H1 (cell line): ENCODE data around the gene IGSF9B. TPM values are rescaled to one million over a fixed set of nuclear protein-coding genes. Genes with fewer than 3 reads are reported as not detected.

ENCODE experiments used
- CTCF ChIA-PET: fragments of 300-600 bp; sonication (Branson Sonifier 250); formaldehyde crosslinking; loops from one replicate; lab custom pipeline; 2021; ENCODE audit not compliant: partially characterized antibody; lab: Charles Lee
- POLR2A ChIA-PET: fragments of 300-600 bp; sonication (Branson Sonifier 250); formaldehyde crosslinking; loops from one replicate; lab custom pipeline; 2021; ENCODE audit warnings: inconsistent platforms; ENCODE audit not compliant: partially characterized antibody; lab: Charles Lee
- DNase-seq, 2 experiments: peaks; one replicate each; pipeline versions ENCODE4 v3.0.0 to v3.0.0-alpha.2; 2010 to 2022; ENCODE audit warnings: low spot score in 2 of 2, low read depth in 1 of 2, mixed read lengths in 1 of 2
- FAIRE-seq: peaks from 2 replicates; lab custom pipeline; 2011; peaks lifted over from hg19 to GRCh38; lab: Jason Lieb, UNC
- H2AFZ ChIP-seq: 2 replicates; pipeline ENCODE4 v1.8.1; 2012; ENCODE audit warnings: low read length, inconsistent platforms
- H2AK5ac ChIP-seq: 2 replicates; pipeline ENCODE4 v1.6.1; 2013; ENCODE audit warnings: low read depth, low read length
- H2BK120ac ChIP-seq: replicated peaks from 2 replicates; pipeline ENCODE3; 2013; ENCODE audit warnings: low read depth, low read length, inconsistent platforms
- H2BK12ac ChIP-seq: 2 replicates; pipeline ENCODE4 v1.6.1; 2013; ENCODE audit warnings: low read depth, low read length
- H2BK15ac ChIP-seq: 2 replicates; pipeline ENCODE4 v1.6.1; 2013; ENCODE audit warnings: low read length
- H2BK20ac ChIP-seq: 2 replicates; pipeline ENCODE4 v1.6.1; 2013; ENCODE audit warnings: low read length
- H2BK5ac ChIP-seq: 2 replicates; pipeline ENCODE4 v1.6.1; 2013; ENCODE audit warnings: low read depth, low read length
- H3K14ac ChIP-seq: 2 replicates; pipeline ENCODE4 v1.6.1; 2013; ENCODE audit warnings: inconsistent platforms; ENCODE audit not compliant: insufficient read length
- H3K18ac ChIP-seq: 2 replicates; pipeline ENCODE4 v1.6.1; 2013; ENCODE audit warnings: low read length; ENCODE audit errors: extremely low read depth
- H3K23ac ChIP-seq: 2 replicates; pipeline ENCODE4 v1.6.1; 2013; ENCODE audit warnings: inconsistent platforms; ENCODE audit not compliant: insufficient read length
- H3K23me2 ChIP-seq: 2 replicates; pipeline ENCODE4 v1.6.1; 2013; ENCODE audit warnings: low read depth, low read length
- H3K27ac ChIP-seq: 2 replicates; pipeline ENCODE4 v1.6.1; 2011; ENCODE audit warnings: low read depth, low read length, inconsistent platforms
- H3K27me3 ChIP-seq, 4 experiments: replicated peaks in 1 of 4; 1 replicate in 1 of 4; 2 replicates in 3 of 4; pipeline versions ENCODE4 v1.6.1 to v1.8.1; 2011 to 2013; ENCODE audit warnings: low read length in 3 of 4, mild to moderate bottlenecking in 3 of 4, inconsistent platforms in 2 of 4, mixed read lengths in 2 of 4, moderate library complexity in 1 of 4; ENCODE audit not compliant: control insufficient read depth in 3 of 4, insufficient read depth in 3 of 4; ENCODE audit errors: extremely low read depth in 1 of 4
- H3K36me3 ChIP-seq, 4 experiments: 2 replicates each; pipeline versions ENCODE4 v1.6.1 to v1.8.1; 2011 to 2013; ENCODE audit warnings: mild to moderate bottlenecking in 4 of 4, low read length in 3 of 4, moderate library complexity in 2 of 4, control low read depth in 1 of 4, inconsistent platforms in 1 of 4; ENCODE audit not compliant: insufficient read depth in 4 of 4, control insufficient read depth in 2 of 4
- H3K4ac ChIP-seq: replicated peaks from 2 replicates; pipeline ENCODE3; 2013; ENCODE audit warnings: low read length, low read depth, mixed read lengths, inconsistent platforms; ENCODE audit not compliant: insufficient read length
- H3K4me1 ChIP-seq, 4 experiments: replicated peaks in 1 of 4; 1 replicate in 1 of 4; 2 replicates in 3 of 4; pipeline versions ENCODE4 v1.6.1 to v1.8.1; 2011 to 2013; ENCODE audit warnings: low read length in 3 of 4, inconsistent platforms in 2 of 4, mixed read lengths in 1 of 4; ENCODE audit not compliant: insufficient read depth in 4 of 4, control insufficient read depth in 3 of 4
- H3K4me2 ChIP-seq, 2 experiments: 2 replicates each; pipeline versions ENCODE4 v1.6.1 to v1.8.1; 2011 to 2013; ENCODE audit warnings: low read depth in 2 of 2, low read length in 2 of 2, control low read depth in 1 of 2, inconsistent platforms in 1 of 2, mild to moderate bottlenecking in 1 of 2; ENCODE audit not compliant: insufficient read depth in 1 of 2
- H3K4me3 ChIP-seq, 4 experiments: fragments of 200-600, 300-600 bp in 1 of 4; sonication (generic), shearing (Covaris generic), sonication (Bioruptor Twin) in 1 of 4; 2 replicates each; pipeline versions ENCODE4 v1.5.1 to v1.8.1; 2011 to 2016; ENCODE audit warnings: low read length in 4 of 4, low read depth in 3 of 4, control low read depth in 2 of 4, inconsistent platforms in 2 of 4, mild to moderate bottlenecking in 2 of 4, mixed read lengths in 1 of 4, moderate library complexity in 1 of 4; ENCODE audit not compliant: insufficient read depth in 2 of 4; ENCODE audit errors: extremely low read depth in 1 of 4
- H3K56ac ChIP-seq: replicated peaks from 2 replicates; pipeline ENCODE3; 2013; ENCODE audit warnings: low read depth, mild to moderate bottlenecking, mixed read lengths, low read length, inconsistent platforms; ENCODE audit not compliant: insufficient read length
- H3K79me1 ChIP-seq: 2 replicates; pipeline ENCODE4 v1.6.1; 2013; ENCODE audit warnings: low read depth, low read length, control low read depth
- H3K79me2 ChIP-seq, 2 experiments: 2 replicates each; pipeline versions ENCODE4 v1.6.1 to v1.8.1; 2012 to 2013; ENCODE audit warnings: low read length in 2 of 2, mild to moderate bottlenecking in 2 of 2, inconsistent platforms in 1 of 2; ENCODE audit not compliant: insufficient read depth in 2 of 2, control insufficient read depth in 1 of 2
- H3K9ac ChIP-seq, 4 experiments: replicated peaks in 1 of 4; 1 replicate in 1 of 4; 2 replicates in 3 of 4; pipeline versions ENCODE4 v1.6.1 to v1.8.1; 2011 to 2013; ENCODE audit warnings: low read depth in 3 of 4, low read length in 3 of 4, control low read depth in 2 of 4, mild to moderate bottlenecking in 2 of 4, moderate library complexity in 2 of 4, inconsistent platforms in 1 of 4; ENCODE audit errors: extremely low read depth in 1 of 4
- H3K9me3 ChIP-seq, 2 experiments: 2 replicates each; pipeline versions ENCODE4 v1.6.1 to v1.8.1; 2012 to 2013; ENCODE audit warnings: mild to moderate bottlenecking in 2 of 2, moderate library complexity in 2 of 2, control low read depth in 1 of 2, inconsistent platforms in 1 of 2, low read depth in 1 of 2, low read length in 1 of 2, mixed read lengths in 1 of 2; ENCODE audit not compliant: insufficient read depth in 2 of 2
- H4K20me1 ChIP-seq, 2 experiments: replicated peaks in 1 of 2; 2 replicates each; pipeline versions ENCODE3 to v1.8.1; 2011 to 2013; ENCODE audit warnings: inconsistent platforms in 2 of 2, low read length in 2 of 2, mild to moderate bottlenecking in 1 of 2; ENCODE audit not compliant: insufficient read depth in 2 of 2, control insufficient read depth in 1 of 2
- H4K5ac ChIP-seq: 2 replicates; pipeline ENCODE4 v1.6.1; 2013; ENCODE audit warnings: low read length, low read depth, mixed read lengths, inconsistent platforms; ENCODE audit not compliant: insufficient read length
- H4K8ac ChIP-seq: 2 replicates; pipeline ENCODE4 v1.8.0; 2013; ENCODE audit warnings: mild to moderate bottlenecking, moderate library complexity, low read length, inconsistent platforms; ENCODE audit not compliant: insufficient read depth; ENCODE audit errors: extremely low read depth
- H4K91ac ChIP-seq: replicated peaks from 2 replicates; pipeline ENCODE3; 2013; ENCODE audit warnings: low read length, mixed read lengths, inconsistent platforms; ENCODE audit not compliant: insufficient read length
- GTF2F1 ChIP-seq: IDR thresholded peaks from 2 replicates; pipeline ENCODE4 v1.6.1; 2012; ENCODE audit warnings: low read depth, low read length, improper control_type of control experiment, borderline replicate concordance
- KDM4A ChIP-seq: IDR thresholded peaks from one replicate; pipeline ENCODE4 v1.7.1; 2012; ENCODE audit warnings: low read depth, mild to moderate bottlenecking, moderate library complexity, low read length, inconsistent platforms; ENCODE audit not compliant: severe bottlenecking
- PHF8 ChIP-seq: fragments of 200-600 bp; sonication (generic); conservative IDR thresholded peaks from 2 replicates; pipeline ENCODE4 v1.7.1; 2012; ENCODE audit warnings: low read depth, mild to moderate bottlenecking, inconsistent platforms, low read length, moderate library complexity
- POLR2A ChIP-seq, 2 experiments: IDR thresholded peaks; 1 replicate in 1 of 2; 2 replicates in 1 of 2; pipeline ENCODE4 v1.6.1; 2011; ENCODE audit warnings: low read depth in 2 of 2, low read length in 2 of 2, mild to moderate bottlenecking in 2 of 2; ENCODE audit errors: control extremely low read depth in 1 of 2
- POLR2AphosphoS5 ChIP-seq: IDR thresholded peaks from 2 replicates; pipeline ENCODE4 v1.6.1; 2011; ENCODE audit warnings: low read depth, low read length
- RFX5 ChIP-seq: IDR thresholded peaks from 2 replicates; pipeline ENCODE4 v1.6.1; 2011; ENCODE audit warnings: low read depth, low read length, improper control_type of control experiment, borderline replicate concordance
- WGBS, 2 experiments: shearing (Covaris generic) in 1 of 2; methylation state at CpG; one replicate each; pipeline versions ENCODE4 v1.1.6 to v1.1.7; 2013 to 2015; ENCODE audit warnings: low lambda C conversion rate in 2 of 2, mixed read lengths in 2 of 2, inconsistent platforms in 1 of 2, low coverage in 1 of 2, missing lambda C conversion rate in 1 of 2; ENCODE audit not compliant: insufficient replicate concordance in 2 of 2, insufficient coverage in 1 of 2, insufficient read length in 1 of 2; ENCODE audit errors: extremely low coverage in 1 of 2, missing lambda C conversion rate in 1 of 2; 5-methylcytosine and 5-hydroxymethylcytosine counted together
- polyA plus RNA-seq, 7 experiments: library from polyadenylated mRNA; depleted of rRNA in 3 of 7; stranded (reverse) in 5 of 7; unstranded in 2 of 7; fragments of >200 nt in 5 of 7; fragments of 200-250 nt in 2 of 7; gene quantifications; 1 replicate in 5 of 7; 2 replicates in 1 of 7; 4 replicates in 1 of 7; pipeline versions ENCODE4 v1.2.1 to v1.2.3, GENCODE V29; 2011 to 2013; ENCODE audit warnings: missing spikeins in 2 of 7, mixed read lengths in 2 of 7
- total RNA-seq: library from RNA; stranded (reverse); fragmentation: NEBNext Ultra II Directional; extraction: Animal tissue kit (Norgen Biotek cat#: 25700); gene quantifications from 2 replicates; pipeline ENCODE4 v1.2.1, GENCODE V29; 2021
- TF ChIP-seq, protein P1 (sequence below): IDR thresholded peaks from 2 replicates; pipeline ENCODE4 v1.6.1; 2011; ENCODE audit warnings: low read length, improper control_type of control experiment

The IGSF9B gene
- total and polyA plus RNA-seq, 2 of the 8 experiments (the other 6 are each of a cell fraction or from before 2014, with no cell fraction given): 16.5 to 49.2 TPM

GRCh38 chr11:133898770-133899115 lies 58.0 kb downstream of the IGSF9B start:
- Histone ChIP-seq H3K4me2 (no peak overlapping the region; a peak in 1 of 4 replicates), H2BK20ac (no peak overlapping the region), H3K79me2 (no peaks in the 10 kb centered on the region), H4K20me1 (peaks cover 0 to 11% of the 10 kb centered on the region in 2 experiments), H4K8ac (no peak overlapping the region), H4K5ac (no peak overlapping the region), H2BK5ac (no peak overlapping the region), H3K36me3 (peaks cover 0 to 6% (median 0%) of the 10 kb centered on the region in 4 experiments; a peak in 2 of 8 replicates), H3K56ac (no peak overlapping the region), H3K9ac (no peak overlapping the region), H3K27ac (no peak overlapping the region), H3K23ac (no peak overlapping the region), H3K4ac (no peak overlapping the region), H2AK5ac (no peak overlapping the region), H3K4me3 (no peak overlapping the region), H4K91ac (no peak overlapping the region), H3K4me1 (peaks cover 7 to 18% (median 11%) of the 10 kb centered on the region in 4 experiments), H3K14ac (no peak overlapping the region), H2AFZ (no peak overlapping the region), H3K23me2 (peaks cover 11% of the 10 kb centered on the region), H3K9me3 (no peaks in the 10 kb centered on the region), H3K27me3 (no peaks in the 10 kb centered on the region), H2BK12ac (0 out of 2 replicates have a peak overlapping the region, but pooled peaks have one; percentile 65), H3K18ac (no peak overlapping the region)
- CTCF ChIA-PET: interaction anchor here (0.9 to 1.9 kb wide), 5 partner anchors 9 to 64 kb away, joined by 3 to 4 read pairs (median 4); no protein-coding TSS in a partner anchor
- DNase-seq: no peak
- POLR2A ChIA-PET: interaction anchor here (0.7 kb wide), 1 partner anchor 21 kb away, joined by 3 read pairs; no protein-coding TSS in a partner anchor
- FAIRE-seq: no peak
- 80% methylated on average over 5 of the region's 5 CpGs; no CpG with 5 or more reads in 1 of the 2 experiments for WGBS, 2 experiments
- no peak for TF ChIP-seq RFX5
- TF ChIP-seq, protein P1, sequence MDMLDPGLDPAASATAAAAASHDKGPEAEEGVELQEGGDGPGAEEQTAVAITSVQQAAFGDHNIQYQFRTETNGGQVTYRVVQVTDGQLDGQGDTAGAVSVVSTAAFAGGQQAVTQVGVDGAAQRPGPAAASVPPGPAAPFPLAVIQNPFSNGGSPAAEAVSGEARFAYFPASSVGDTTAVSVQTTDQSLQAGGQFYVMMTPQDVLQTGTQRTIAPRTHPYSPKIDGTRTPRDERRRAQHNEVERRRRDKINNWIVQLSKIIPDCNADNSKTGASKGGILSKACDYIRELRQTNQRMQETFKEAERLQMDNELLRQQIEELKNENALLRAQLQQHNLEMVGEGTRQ: no peak
- no peak for TF ChIP-seq PHF8
- TF ChIP-seq POLR2A (IDR thresholded peaks at IDR 0.05; ENCODE audit: control extremely low read depth in 1 of 2, low read depth in 2 of 2, low read length in 2 of 2): peak in 1 of 2 experiments; percentile 26; a peak in 1 of 3 replicates
- no peak for TF ChIP-seq KDM4A
- TF ChIP-seq GTF2F1: no peak
- no peak for TF ChIP-seq POLR2AphosphoS5
- TF ChIP-seq, all 59 proteins: peak for 1
- peaks cover 7% of the 10 kb centered on the region; the same call in 1 of the 2 replicates for H3K79me1 ChIP-seq
- no peak overlapping the region for H2BK120ac ChIP-seq
- no peak overlapping the region for H2BK15ac ChIP-seq
